ENCODE measurements around the gene HOXA3. TPM values are rescaled to one million over a fixed set of nuclear protein-coding genes. Genes with fewer than 3 reads are reported as not detected.

HOXA3 gene
- polyA plus RNA-seq, 3 donors = 42.4 to 62.7 (median 42.7) TPM

GRCh38 chr7:27091941-27092818, 60.2 kb downstream of the HOXA3 start:
- DNase-seq (ENCODE audit: extremely low read depth in 1 of 11, low read depth in 9 of 11, low spot score in 4 of 11) = peak in 3 of 11 donors; percentile 40 to 53 (median 41)

GRCh38 chr7:27091105-27091504, 61.3 kb downstream of the HOXA3 start:
- DNase-seq (ENCODE audit: extremely low read depth in 1 of 11, low read depth in 9 of 11, low spot score in 4 of 11) = no peak

- no peak for DNase-seq (ENCODE audit: extremely low read depth in 1 of 11, low read depth in 9 of 11, low spot score in 4 of 11)
Measured at GRCh38 chr7:27088002-27088922, 64.1 kb downstream of the HOXA3 start.

GRCh38 chr7:27083646-27084045, 68.7 kb downstream of the HOXA3 start:
- no peak for DNase-seq (ENCODE audit: extremely low read depth in 1 of 11, low read depth in 9 of 11, low spot score in 4 of 11)

GRCh38 chr7:27082171-27082570, 70.2 kb downstream of the HOXA3 start:
- DNase-seq (ENCODE audit: extremely low read depth in 1 of 11, low read depth in 9 of 11, low spot score in 4 of 11) = no peak

GRCh38 chr7:27080844-27081436, 71.4 kb downstream of the HOXA3 start:
- no peak for DNase-seq (ENCODE audit: extremely low read depth in 1 of 11, low read depth in 9 of 11, low spot score in 4 of 11)

GRCh38 chr7:27079234-27079975, 73.0 kb downstream of the HOXA3 start:
- no peak for DNase-seq (ENCODE audit: extremely low read depth in 1 of 11, low read depth in 9 of 11, low spot score in 4 of 11)

GRCh38 chr7:27078616-27079233, 73.7 kb downstream of the HOXA3 start:
- no peak for DNase-seq (ENCODE audit: extremely low read depth in 1 of 11, low read depth in 9 of 11, low spot score in 4 of 11)

- no peak for DNase-seq (ENCODE audit: extremely low read depth in 1 of 11, low read depth in 9 of 11, low spot score in 4 of 11)
Measured at GRCh38 chr7:27073076-27073475, 79.3 kb downstream of the HOXA3 start.

GRCh38 chr7:27071622-27072390, 80.6 kb downstream of the HOXA3 start:
- no peak for DNase-seq (ENCODE audit: extremely low read depth in 1 of 11, low read depth in 9 of 11, low spot score in 4 of 11)

- DNase-seq (ENCODE audit: extremely low read depth in 1 of 11, low read depth in 9 of 11, low spot score in 4 of 11) = no peak
Measured at GRCh38 chr7:27068259-27068658, 84.1 kb downstream of the HOXA3 start.

- DNase-seq (ENCODE audit: extremely low read depth in 1 of 11, low read depth in 9 of 11, low spot score in 4 of 11) = no peak
Measured at GRCh38 chr7:27066148-27066547, 86.2 kb downstream of the HOXA3 start.

- DNase-seq (ENCODE audit: extremely low read depth in 1 of 11, low read depth in 9 of 11, low spot score in 4 of 11) = no peak
Measured at GRCh38 chr7:27065709-27066108, 86.7 kb downstream of the HOXA3 start.

GRCh38 chr7:27064661-27065060, 87.7 kb downstream of the HOXA3 start:
- no peak for DNase-seq (ENCODE audit: extremely low read depth in 1 of 11, low read depth in 9 of 11, low spot score in 4 of 11)

- peak in 1 of 11 donors; percentile 42 for DNase-seq (ENCODE audit: extremely low read depth in 1 of 11, low read depth in 9 of 11, low spot score in 4 of 11)
Measured at GRCh38 chr7:27064159-27064558, 88.2 kb downstream of the HOXA3 start.

GRCh38 chr7:27062946-27063345, 89.4 kb downstream of the HOXA3 start:
- no peak for DNase-seq (ENCODE audit: extremely low read depth in 1 of 11, low read depth in 9 of 11, low spot score in 4 of 11)

All from renal cortex interstitium (tissue), 11 donors.